IMR-90 (cell line): Measurements from ENCODE around the gene GTPBP6. TPM values are rescaled to one million over a fixed set of nuclear protein-coding genes. Genes with fewer than 3 reads are reported as not detected.

Source experiments
- ATAC-seq: fragments of 200-7000 bp; cut with Tn5 transposase; 2 replicates; pipeline ENCODE4 v1.9.1; 2020; ENCODE audit warnings: low read depth, mild to moderate bottlenecking, moderate library complexity
- BruUV-seq: library from RNA; stranded (reverse); fragments of 400-500 nt; replicated peaks from 2 replicates; lab custom pipeline; 2021; lab: Mats Ljungman, UMichigan
- CTCF ChIA-PET: fragments of 300-600 bp; formaldehyde crosslinking; extraction: SDS; loops from one replicate; lab custom pipeline; 2021; ENCODE audit warnings: antibody characterized with exemption; lab: Yijun Ruan, JAX
- POLR2A ChIA-PET: fragments of 300-600 bp; sonication (Branson Sonifier 250); formaldehyde crosslinking; loops from one replicate; lab custom pipeline; 2022; ENCODE audit warnings: antibody characterized with exemption; ENCODE audit not compliant: unreplicated experiment; lab: Charles Lee
- DNase-seq: peaks from one replicate; pipeline ENCODE4 v3.0.0; 2013
- H2AFZ ChIP-seq: replicated peaks from 2 replicates; pipeline ENCODE3; 2013; ENCODE audit warnings: low read length, mild to moderate bottlenecking; ENCODE audit not compliant: poor library complexity
- H2AK5ac ChIP-seq: 2 replicates; pipeline ENCODE4 v1.6.1; 2013; ENCODE audit warnings: low read depth, low read length, inconsistent platforms
- H2AK9ac ChIP-seq: replicated peaks from 2 replicates; pipeline ENCODE3; 2013; ENCODE audit warnings: mild to moderate bottlenecking, low read depth, low read length, moderate library complexity; ENCODE audit not compliant: poor library complexity
- H2BK120ac ChIP-seq: 2 replicates; pipeline ENCODE4 v1.6.1; 2013; ENCODE audit warnings: low read depth, low read length, inconsistent platforms
- H2BK15ac ChIP-seq: 3 replicates; pipeline ENCODE4 v1.6.1; 2013; ENCODE audit warnings: low read depth, low read length, inconsistent platforms
- H2BK20ac ChIP-seq: 2 replicates; pipeline ENCODE4 v1.6.1; 2013; ENCODE audit warnings: low read depth, mild to moderate bottlenecking, inconsistent platforms, low read length, moderate library complexity
- H2BK5ac ChIP-seq: 2 replicates; pipeline ENCODE4 v1.6.1; 2013; ENCODE audit warnings: mild to moderate bottlenecking, low read depth, low read length, inconsistent platforms; ENCODE audit not compliant: poor library complexity, severe bottlenecking
- H3K14ac ChIP-seq: replicated peaks from 2 replicates; pipeline ENCODE4 v1.6.1; 2013; ENCODE audit warnings: low read depth, low read length, inconsistent platforms
- H3K18ac ChIP-seq: 2 replicates; pipeline ENCODE4 v1.6.1; 2013; ENCODE audit warnings: low read depth, low read length, control low read depth
- H3K23ac ChIP-seq: 2 replicates; pipeline ENCODE4 v1.6.1; 2013; ENCODE audit warnings: low read depth, low read length, inconsistent platforms
- H3K27ac ChIP-seq: 2 replicates; pipeline ENCODE4 v1.5.1; 2013; ENCODE audit warnings: mild to moderate bottlenecking, control low read depth, low read length; ENCODE audit not compliant: insufficient read depth
- H3K27me3 ChIP-seq: 2 replicates; pipeline ENCODE4 v1.6.1; 2013; ENCODE audit warnings: low read length; ENCODE audit not compliant: control insufficient read depth, insufficient read depth
- H3K36me3 ChIP-seq: 2 replicates; pipeline ENCODE4 v1.6.1; 2013; ENCODE audit warnings: low read length, mixed read lengths; ENCODE audit not compliant: control insufficient read depth, insufficient read depth
- H3K4ac ChIP-seq: 2 replicates; pipeline ENCODE4 v1.6.1; 2013; ENCODE audit warnings: low read depth, low read length, inconsistent platforms
- H3K4me1 ChIP-seq: 2 replicates; pipeline ENCODE4 v1.6.1; 2013; ENCODE audit warnings: low read length, mixed read lengths; ENCODE audit not compliant: control insufficient read depth, insufficient read depth
- H3K4me2 ChIP-seq: 2 replicates; pipeline ENCODE4 v1.6.1; 2013; ENCODE audit warnings: low read depth, mild to moderate bottlenecking, control low read depth, low read length, moderate library complexity
- H3K4me3 ChIP-seq: 2 replicates; pipeline ENCODE4 v1.5.1; 2013; ENCODE audit warnings: low read depth, mild to moderate bottlenecking, control low read depth, low read length, moderate library complexity; ENCODE audit not compliant: insufficient read depth
- H3K56ac ChIP-seq: 2 replicates; pipeline ENCODE4 v1.6.1; 2013; ENCODE audit warnings: low read length, inconsistent platforms; ENCODE audit not compliant: insufficient read depth; ENCODE audit errors: extremely low read depth
- H3K79me1 ChIP-seq, 2 experiments: 2 replicates each; pipeline ENCODE4 v1.6.1; 2013; ENCODE audit warnings: low read length in 2 of 2, inconsistent platforms in 1 of 2, low read depth in 1 of 2
- H3K9ac ChIP-seq: 2 replicates; pipeline ENCODE4 v1.6.1; 2013; ENCODE audit warnings: low read depth, low read length, control low read depth
- H3K9me1 ChIP-seq: 2 replicates; pipeline ENCODE4 v1.6.1; 2013; ENCODE audit warnings: low read length, inconsistent platforms; ENCODE audit not compliant: insufficient read depth
- H3K9me3 ChIP-seq: 2 replicates; pipeline ENCODE4 v1.6.1; 2013; ENCODE audit warnings: low read length; ENCODE audit not compliant: control insufficient read depth, insufficient read depth
- H4K20me1 ChIP-seq: 2 replicates; pipeline ENCODE4 v1.6.1; 2013; ENCODE audit warnings: low read length, inconsistent platforms; ENCODE audit not compliant: insufficient read depth
- H4K5ac ChIP-seq: 2 replicates; pipeline ENCODE4 v1.6.1; 2013; ENCODE audit warnings: mild to moderate bottlenecking, low read depth, low read length, control low read depth
- H4K8ac ChIP-seq, 2 experiments: 2 replicates each; pipeline ENCODE4 v1.6.1; 2013; ENCODE audit warnings: low read depth in 2 of 2, low read length in 2 of 2, control low read depth in 1 of 2, inconsistent platforms in 1 of 2
- H4K91ac ChIP-seq: 2 replicates; pipeline ENCODE4 v1.6.1; 2013; ENCODE audit warnings: low read depth, low read length, inconsistent platforms; ENCODE audit not compliant: insufficient read depth
- CEBPB ChIP-seq: IDR thresholded peaks from 2 replicates; pipeline ENCODE4 v1.6.1; 2012; ENCODE audit warnings: low read depth, low read length, improper control_type of control experiment
- CHD1 ChIP-seq: IDR thresholded peaks from 2 replicates; pipeline ENCODE4 v1.6.1; 2012; ENCODE audit warnings: low read depth, low read length, improper control_type of control experiment
- MXI1 ChIP-seq: IDR thresholded peaks from 2 replicates; pipeline ENCODE4 v1.6.1; 2012; ENCODE audit warnings: low read depth, mild to moderate bottlenecking, low read length, moderate library complexity, borderline replicate concordance
- NFE2L2 ChIP-seq: fragments of 150-350 bp; IDR thresholded peaks from 2 replicates; pipeline ENCODE4 v1.6.1; 2016; ENCODE audit warnings: low read depth, mild to moderate bottlenecking, low read length
- RAD21 ChIP-seq: IDR thresholded peaks from 2 replicates; pipeline ENCODE4 v1.6.1; 2012; ENCODE audit warnings: low read length, improper control_type of control experiment
- RCOR1 ChIP-seq: IDR thresholded peaks from 2 replicates; pipeline ENCODE4 v1.6.1; 2012; ENCODE audit warnings: mild to moderate bottlenecking, low read length, improper control_type of control experiment; ENCODE audit not compliant: insufficient replicate concordance
- USF2 ChIP-seq: fragments of 150-350 bp; IDR thresholded peaks from 2 replicates; pipeline ENCODE4 v1.6.1; 2017; ENCODE audit warnings: mild to moderate bottlenecking, antibody characterized with exemption, low read length, low read depth
- WGBS, 2 experiments: methylation state at CpG; one replicate each; pipeline versions ENCODE4 v1.1.5 to v1.1.7; 2013; ENCODE audit warnings: missing lambda C conversion rate in 2 of 2; ENCODE audit not compliant: insufficient read length in 1 of 2; ENCODE audit errors: extremely low coverage in 2 of 2; 5-methylcytosine and 5-hydroxymethylcytosine counted together
- dilution Hi-C: fragments of 300-500 bp; cut with HindIII; formaldehyde crosslinking; loops from one replicate; pipeline ENCODE4 v1.14.3; 2018; ENCODE audit warnings: low sequenced_read_pairs; ENCODE audit not compliant: unreplicated experiment
- in situ Hi-C: fragments of 300-500 bp; cut with MboI; formaldehyde crosslinking; loops from 3 replicates; pipeline ENCODE4 v1.14.3; 2019; ENCODE audit warnings: low sequenced_read_pairs, inconsistent platforms, mixed read lengths
- intact Hi-C: fragments of 100-400 bp; cut with micrococcal nuclease; formaldehyde crosslinking; loops from 2 replicates; pipeline ENCODE4 v1.10.0; 2022
- polyA plus RNA-seq, 3 experiments: library from polyadenylated mRNA; depleted of rRNA; stranded (reverse); fragments of >200 nt; gene quantifications; 2 replicates each; pipeline ENCODE4 v1.2.3, GENCODE V29; 2012; ENCODE audit warnings: low replicate concordance in 1 of 3
- total RNA-seq: library from RNA; depleted of rRNA; stranded (reverse); fragments of >200 nt; gene quantifications from 2 replicates; pipeline ENCODE4 v1.2.3, GENCODE V29; 2012

The GTPBP6 gene
- total and polyA plus RNA-seq, 2 of the 4 experiments (the other 2 are of a cell fraction) = 24.0 to 31.6 TPM

GRCh38 chrX:353566-354535 is 35.3 kb upstream of the GTPBP6 start:
- Histone ChIP-seq H3K9me1 (no peaks in the 10 kb centered on the region), H4K91ac (no peak overlapping the region), H3K4me1 (no peaks in the 10 kb centered on the region; the same call in 1 of the 2 replicates), H3K4me2 (no peak overlapping the region), H4K8ac (no peak overlapping the region), H2AFZ (no peak overlapping the region), H3K56ac (no peak overlapping the region), H3K4me3 (no peak overlapping the region), H3K79me1 (peaks cover 0 to 5% of the 10 kb centered on the region in 2 experiments; a peak in 1 of 4 replicates), H3K23ac (no peak overlapping the region), H2BK15ac (no peak overlapping the region), H3K9ac (no peak overlapping the region), H3K36me3 (peaks cover 6% of the 10 kb centered on the region; the same call in 1 of the 2 replicates), H3K27ac (no peak overlapping the region), H2BK120ac (no peak overlapping the region), H3K18ac (no peak overlapping the region), H3K14ac (no peak overlapping the region), H2BK5ac (no peak overlapping the region), H2AK9ac (no peak overlapping the region), H2BK20ac (no peak overlapping the region), H3K9me3 (no peaks in the 10 kb centered on the region; the same call in 1 of the 2 replicates), H3K27me3 (no peaks in the 10 kb centered on the region), H4K20me1 (no peaks in the 10 kb centered on the region; the same call in 1 of the 2 replicates), H2AK5ac (no peak overlapping the region), H4K5ac (no peak overlapping the region), H3K4ac (no peak overlapping the region)
- dilution Hi-C loops (no loop called here), in situ Hi-C loops (no loop called here), intact Hi-C loops (no loop called here)
- no peak for TF ChIP-seq RAD21
- no peak for TF ChIP-seq CHD1
- TF ChIP-seq NFE2L2 = no peak
- TF ChIP-seq CEBPB = no peak
- TF ChIP-seq MXI1 = no peak
- no peak for TF ChIP-seq RCOR1
- TF ChIP-seq USF2 = no peak
- no TSS peak for BruUV-seq
- DNase-seq (no peak), ATAC-seq (no peak)
- 86% methylated on average over 5 of the region's 39 CpGs; no CpG with 5 or more reads in 1 of the 2 experiments for WGBS, 2 experiments
- CTCF ChIA-PET = no interaction called here
- POLR2A ChIA-PET = no interaction called here
